RWPE1 (cell line): ENCODE data around the gene KRTAP3-3.

ENCODE experiments used
- CTCF ChIA-PET: fragments of 350-600 bp; sonication (Branson Sonifier 250); formaldehyde crosslinking; extraction: SDS; loops from one replicate; lab custom pipeline; 2021; lab: Yijun Ruan, JAX
- POLR2A ChIA-PET: fragments of 400-600 bp; formaldehyde crosslinking; extraction: SDS; loops from one replicate; lab custom pipeline; 2020; ENCODE audit warnings: antibody characterized with exemption; ENCODE audit not compliant: low non-redundant PET; lab: Yijun Ruan, JAX
- DNase-seq: peaks from one replicate; pipeline ENCODE4 v3.0.0; 2012; ENCODE audit warnings: low spot score
- H3K27ac ChIP-seq: fragments of 450-650 bp; 2 replicates; pipeline ENCODE4 v1.5.1; 2017
- TF ChIP-seq, protein P1 (sequence below): fragments of 450-650 bp; conservative IDR thresholded peaks from 2 replicates; pipeline ENCODE4 v1.5.1; 2017; ENCODE audit warnings: low read depth, mild to moderate bottlenecking

The KRTAP3-3 gene

DNA sequence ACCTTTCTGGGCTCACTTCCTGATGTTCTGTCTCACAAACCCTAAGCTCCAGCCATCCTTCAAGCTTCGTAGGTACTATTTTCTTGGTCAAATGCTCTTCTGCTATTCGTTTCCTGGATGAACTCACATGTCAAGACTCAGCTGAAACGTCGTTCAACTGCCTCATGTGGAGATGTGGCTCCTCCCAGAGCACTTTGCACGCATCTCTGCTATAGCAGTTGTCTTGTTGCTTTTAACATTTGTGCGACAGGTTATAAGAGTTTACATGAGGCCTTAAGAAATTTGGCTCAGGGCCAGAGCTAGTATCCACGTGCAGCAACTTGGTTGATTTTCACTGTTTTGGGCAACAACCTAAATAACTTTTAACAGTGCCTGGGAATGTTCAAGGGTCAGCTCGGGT lies 7.0 kb downstream of the KRTAP3-3 start:
- ChIA-PET POLR2A (no interaction called here), CTCF (no interaction called here)
- TF ChIP-seq, protein P1, sequence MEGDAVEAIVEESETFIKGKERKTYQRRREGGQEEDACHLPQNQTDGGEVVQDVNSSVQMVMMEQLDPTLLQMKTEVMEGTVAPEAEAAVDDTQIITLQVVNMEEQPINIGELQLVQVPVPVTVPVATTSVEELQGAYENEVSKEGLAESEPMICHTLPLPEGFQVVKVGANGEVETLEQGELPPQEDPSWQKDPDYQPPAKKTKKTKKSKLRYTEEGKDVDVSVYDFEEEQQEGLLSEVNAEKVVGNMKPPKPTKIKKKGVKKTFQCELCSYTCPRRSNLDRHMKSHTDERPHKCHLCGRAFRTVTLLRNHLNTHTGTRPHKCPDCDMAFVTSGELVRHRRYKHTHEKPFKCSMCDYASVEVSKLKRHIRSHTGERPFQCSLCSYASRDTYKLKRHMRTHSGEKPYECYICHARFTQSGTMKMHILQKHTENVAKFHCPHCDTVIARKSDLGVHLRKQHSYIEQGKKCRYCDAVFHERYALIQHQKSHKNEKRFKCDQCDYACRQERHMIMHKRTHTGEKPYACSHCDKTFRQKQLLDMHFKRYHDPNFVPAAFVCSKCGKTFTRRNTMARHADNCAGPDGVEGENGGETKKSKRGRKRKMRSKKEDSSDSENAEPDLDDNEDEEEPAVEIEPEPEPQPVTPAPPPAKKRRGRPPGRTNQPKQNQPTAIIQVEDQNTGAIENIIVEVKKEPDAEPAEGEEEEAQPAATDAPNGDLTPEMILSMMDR = no peak
- DNase-seq = no peak
- no peak overlapping the region for H3K27ac ChIP-seq

DNA sequence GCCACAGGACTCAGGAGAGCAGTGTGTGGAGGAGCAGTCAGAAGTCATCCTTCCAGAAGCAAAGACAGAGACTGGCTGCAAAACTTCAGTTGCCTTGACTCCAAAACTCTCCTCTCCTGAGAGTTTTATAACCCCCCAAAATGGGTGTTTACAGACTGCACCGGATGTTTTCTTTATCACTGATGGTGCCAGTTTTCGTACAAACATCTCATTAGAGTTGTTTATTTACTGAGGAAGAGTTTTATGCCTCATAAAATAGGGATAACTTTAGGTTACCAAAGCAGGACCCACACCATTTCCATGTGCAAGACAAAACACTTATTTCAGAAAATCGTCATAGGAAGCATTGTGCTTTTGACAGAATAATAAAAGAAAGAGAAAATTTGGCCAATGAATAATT lies 9.7 kb downstream of the KRTAP3-3 start, which contains the start of gene KRT40:
Gene KRT40, minus strand, starts transcription at position 101 of the 400 bp plus-strand sequence. Its CDS starts 53 bp downstream, at position 48.
- CTCF ChIA-PET = no interaction called here
- POLR2A ChIA-PET = no interaction called here
- TF ChIP-seq, protein P1 = no peak
- no peak within 1 kb of the TSS for H3K27ac ChIP-seq
- DNase-seq = no peak

DNA sequence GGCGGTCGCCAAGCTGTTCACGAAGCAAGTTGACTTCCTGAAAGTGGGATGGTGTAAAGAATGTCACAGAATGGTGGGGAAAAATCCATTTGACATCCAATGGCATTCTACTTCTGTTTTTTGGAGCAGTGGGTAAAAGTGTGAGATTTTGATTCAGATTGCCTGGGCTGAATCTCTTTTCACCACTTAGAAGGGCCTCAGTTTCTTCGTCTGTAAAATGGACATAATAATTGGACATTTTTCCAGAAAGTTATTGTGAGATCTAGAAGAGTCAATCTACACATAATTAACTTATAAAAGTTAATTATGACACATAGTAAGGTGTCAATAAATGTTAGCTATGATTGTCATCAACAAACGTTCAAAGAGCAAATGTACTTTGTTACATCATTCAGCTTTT lies 12.8 kb downstream of the KRTAP3-3 start:
- no peak overlapping the region for H3K27ac ChIP-seq
- CTCF ChIA-PET = interaction anchor here (0.7 kb wide), 1 partner anchor 14 kb away, joined by 3 read pairs; the partner anchor contains the start of gene KRT39
- POLR2A ChIA-PET = no interaction called here
- no peak for DNase-seq
- TF ChIP-seq, protein P1 = no peak

DNA sequence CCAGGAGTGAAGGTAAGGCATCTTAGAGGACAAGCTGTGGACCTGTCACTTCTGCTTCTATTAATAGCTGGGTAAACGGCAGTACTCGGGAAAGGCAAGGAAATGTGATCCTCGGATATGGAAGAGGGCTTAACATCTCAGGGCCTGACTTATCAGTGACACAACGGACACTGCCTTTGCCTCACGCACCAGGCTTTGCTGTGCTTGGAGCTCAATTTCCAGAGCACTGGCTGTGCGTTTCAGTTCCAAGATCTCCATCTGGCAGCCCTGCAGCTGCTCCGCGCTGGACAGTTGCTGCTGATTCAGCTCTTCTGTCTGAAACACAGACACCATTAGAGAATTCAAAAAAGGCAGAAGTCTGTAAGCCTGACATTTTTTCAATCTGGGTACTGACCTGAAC lies 13.4 kb downstream of the KRTAP3-3 start:
- POLR2A ChIA-PET = no interaction called here

DNA sequence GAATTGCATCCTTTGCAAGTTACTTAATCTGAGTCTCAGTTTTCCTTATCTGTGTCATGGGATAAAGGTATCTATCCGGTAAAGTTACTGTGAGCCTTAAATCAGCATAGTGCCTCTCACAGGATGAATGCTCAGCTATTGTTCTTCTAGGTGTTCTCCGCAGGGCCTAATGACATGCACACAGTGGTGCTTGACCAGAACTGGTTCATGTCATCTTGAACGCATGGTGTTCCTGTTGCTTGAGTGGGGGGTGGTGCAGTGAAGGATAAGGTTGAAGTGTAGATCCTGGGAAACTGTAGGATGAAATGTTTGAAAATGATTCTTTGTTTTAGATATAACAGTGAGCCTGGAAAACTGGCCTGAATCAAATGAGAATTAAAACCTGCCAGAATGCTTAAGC lies 13.8 kb downstream of the KRTAP3-3 start:
- TF ChIP-seq, protein P1 = no peak
- H3K27ac ChIP-seq = no peak overlapping the region
- ChIA-PET CTCF (no interaction called here), POLR2A (no interaction called here)
- no peak for DNase-seq

More for the DNA sequence above, 13.4 kb downstream of the KRTAP3-3 start:
- no peak for DNase-seq
- TF ChIP-seq, protein P1 = no peak
- CTCF ChIA-PET = no interaction called here
- no peak overlapping the region for H3K27ac ChIP-seq

DNA sequence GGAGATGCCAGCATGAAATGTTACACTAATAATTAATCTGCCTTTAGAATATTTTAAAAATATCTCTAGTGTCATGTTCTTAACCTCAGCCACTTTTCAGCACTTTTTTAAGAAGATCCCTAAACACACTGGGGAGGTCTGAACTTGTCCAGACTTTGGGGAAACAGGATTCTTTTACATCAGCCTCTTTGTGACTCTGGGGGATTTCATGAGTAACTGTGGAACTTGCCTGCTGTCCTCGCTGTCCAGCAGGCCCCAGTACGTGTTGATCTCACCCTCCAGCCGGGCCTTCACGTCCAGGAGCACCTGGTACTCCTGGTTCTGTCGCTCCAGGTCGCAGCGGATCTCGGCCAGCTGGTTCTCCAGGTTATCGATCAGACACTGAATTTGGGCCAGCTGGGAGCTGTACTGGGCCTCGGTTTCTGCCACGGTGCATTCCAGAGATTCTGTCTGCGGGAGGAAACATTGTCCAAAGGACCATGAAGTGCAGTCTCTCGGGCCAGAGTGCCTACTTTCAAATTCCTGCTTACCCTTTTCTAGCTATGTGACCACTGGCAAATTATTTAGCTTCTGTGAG lies 15.3 kb downstream of the KRTAP3-3 start:
- H3K27ac ChIP-seq = no peak overlapping the region
- CTCF ChIA-PET = interaction anchor here (0.7 kb wide), 1 partner anchor 351 kb away, joined by 3 read pairs; no protein-coding TSS in a partner anchor
- POLR2A ChIA-PET = no interaction called here
- TF ChIP-seq, protein P1 = no peak
- DNase-seq = no peak
